ENCODE data around the gene COL26A1. TPM values are rescaled to one million over a fixed set of nuclear protein-coding genes. Genes with fewer than 3 reads are reported as not detected.

The COL26A1 gene
- total RNA-seq, 8 experiments from 2014 or later: 0.87 to 50.5 (median 11.1) TPM; not detected in 1

- in situ Hi-C loops (cut with MboI; ENCODE audit: low pct_unique_long_range_greater_than_20kb in 2 of 9, low sequenced_read_pairs in 9 of 9, unreplicated experiment in 9 of 9): no loop called here
- Histone ChIP-seq H3K27ac (no peak overlapping the region), H3K4me1 (replicated peaks in 1 of 2) (peaks cover 0 to 5% of the 10 kb centered on the region in 2 donors), H3K4me3 (no peak overlapping the region)
- ATAC-seq (replicated peaks in 6 of 8): no peak
Measured at GRCh38 chr7:101397243-101397642, 34.6 kb downstream of the COL26A1 start.

GRCh38 chr7:101397770-101398324, 35.2 kb downstream of the COL26A1 start:
- Histone ChIP-seq H3K4me1 (replicated peaks in 1 of 2) (peaks cover 0 to 5% of the 10 kb centered on the region in 2 donors), H3K4me3 (no peak overlapping the region), H3K27ac (no peak overlapping the region)
- in situ Hi-C loops (cut with MboI; ENCODE audit: low pct_unique_long_range_greater_than_20kb in 2 of 9, low sequenced_read_pairs in 9 of 9, unreplicated experiment in 9 of 9): no loop called here
- no peak for ATAC-seq (replicated peaks in 6 of 8)
- 20 to 88% (median 67%) methylated on average over 1 of the region's 1 CpG; no CpG with 5 or more reads in 5 of the 10 experiments for WGBS, 10 experiments

GRCh38 chr7:101398396-101399289, 36.0 kb downstream of the COL26A1 start:
- WGBS, 10 experiments: 47 to 100% (median 76%) methylated on average over 1 to 13 of the region's 22 CpGs; no CpG with 5 or more reads in 2 of the 10 experiments
- in situ Hi-C loops (cut with MboI; ENCODE audit: low pct_unique_long_range_greater_than_20kb in 2 of 9, low sequenced_read_pairs in 9 of 9, unreplicated experiment in 9 of 9): no loop called here

GRCh38 chr7:101399759-101400158, 37.1 kb downstream of the COL26A1 start:
- Histone ChIP-seq H3K4me3 (no peak overlapping the region), H3K27ac (no peak overlapping the region), H3K4me1 (replicated peaks in 1 of 2) (peaks cover 0 to 5% of the 10 kb centered on the region in 2 donors)
- WGBS, 10 experiments: 3 to 100% (median 38%) methylated on average over 1 to 6 of the region's 6 CpGs; no CpG with 5 or more reads in 5 of the 10 experiments
- no peak for ATAC-seq (replicated peaks in 6 of 8)
- in situ Hi-C loops (cut with MboI; ENCODE audit: low pct_unique_long_range_greater_than_20kb in 2 of 9, low sequenced_read_pairs in 9 of 9, unreplicated experiment in 9 of 9): no loop called here

More at GRCh38 chr7:101398396-101399289, 36.0 kb downstream of the COL26A1 start:
- no peak for ATAC-seq (replicated peaks in 6 of 8)
- H3K4me1 ChIP-seq (replicated peaks in 1 of 2): peaks cover 0 to 5% of the 10 kb centered on the region in 2 donors
- no peak overlapping the region for H3K4me3 ChIP-seq
- H3K27ac ChIP-seq: no peak overlapping the region

- in situ Hi-C loops (cut with MboI; ENCODE audit: low pct_unique_long_range_greater_than_20kb in 2 of 9, low sequenced_read_pairs in 9 of 9, unreplicated experiment in 9 of 9): no loop called here
- no peak for ATAC-seq (replicated peaks in 6 of 8)
- 40 to 100% (median 98%) methylated on average over 1 to 6 of the region's 13 CpGs; no CpG with 5 or more reads in 6 of the 10 experiments for WGBS, 10 experiments
Measured at GRCh38 chr7:101400751-101401150, 38.1 kb downstream of the COL26A1 start.

GRCh38 chr7:101401390-101402080, 38.9 kb downstream of the COL26A1 start:
- peaks cover 0 to 5% of the 10 kb centered on the region in 2 donors for H3K4me1 ChIP-seq (replicated peaks in 1 of 2)
- no peak for ATAC-seq (replicated peaks in 6 of 8)
- in situ Hi-C loops (cut with MboI; ENCODE audit: low pct_unique_long_range_greater_than_20kb in 2 of 9, low sequenced_read_pairs in 9 of 9, unreplicated experiment in 9 of 9): no loop called here

More at GRCh38 chr7:101400751-101401150, 38.1 kb downstream of the COL26A1 start:
- Histone ChIP-seq H3K4me3 (no peak overlapping the region), H3K4me1 (replicated peaks in 1 of 2) (peaks cover 0 to 2% of the 10 kb centered on the region in 2 donors), H3K27ac (no peak overlapping the region)

GRCh38 chr7:101402081-101402779, 39.6 kb downstream of the COL26A1 start:
- ATAC-seq (replicated peaks in 6 of 8): peak in 1 of 8 experiments; percentile 61
- H3K27ac ChIP-seq: no peak overlapping the region

More at GRCh38 chr7:101401390-101402080, 38.9 kb downstream of the COL26A1 start:
- WGBS, 10 experiments: 0 to 65% (median 44%) methylated on average over 1 to 7 of the region's 7 CpGs; no CpG with 5 or more reads in 6 of the 10 experiments
- H3K27ac ChIP-seq: no peak overlapping the region
- no peak overlapping the region for H3K4me3 ChIP-seq

GRCh38 chr7:101402835-101403234, 40.2 kb downstream of the COL26A1 start:
- 40 to 100% (median 80%) methylated on average over 1 to 2 of the region's 6 CpGs; no CpG with 5 or more reads in 4 of the 10 experiments for WGBS, 10 experiments
- Histone ChIP-seq H3K4me3 (no peak overlapping the region), H3K4me1 (replicated peaks in 1 of 2) (peaks cover 0 to 5% of the 10 kb centered on the region in 2 donors), H3K27ac (no peak overlapping the region)
- in situ Hi-C loops (cut with MboI; ENCODE audit: low pct_unique_long_range_greater_than_20kb in 2 of 9, low sequenced_read_pairs in 9 of 9, unreplicated experiment in 9 of 9): no loop called here
- ATAC-seq (replicated peaks in 6 of 8): no peak

More at GRCh38 chr7:101402081-101402779, 39.6 kb downstream of the COL26A1 start:
- in situ Hi-C loops (cut with MboI; ENCODE audit: low pct_unique_long_range_greater_than_20kb in 2 of 9, low sequenced_read_pairs in 9 of 9, unreplicated experiment in 9 of 9): no loop called here
- 0 to 49% (median 19%) methylated on average over 2 to 10 of the region's 12 CpGs; no CpG with 5 or more reads in 1 of the 10 experiments for WGBS, 10 experiments
- Histone ChIP-seq H3K4me3 (no peak overlapping the region), H3K4me1 (replicated peaks in 1 of 2) (peaks cover 0 to 5% of the 10 kb centered on the region in 2 donors)

GRCh38 chr7:101405474-101406067, 42.9 kb downstream of the COL26A1 start:
- ATAC-seq (replicated peaks in 6 of 8): no peak
- Histone ChIP-seq H3K27ac (no peak overlapping the region), H3K4me3 (no peak overlapping the region), H3K4me1 (replicated peaks in 1 of 2) (peaks cover 0 to 5% of the 10 kb centered on the region in 2 donors)
- in situ Hi-C loops (cut with MboI; ENCODE audit: low pct_unique_long_range_greater_than_20kb in 2 of 9, low sequenced_read_pairs in 9 of 9, unreplicated experiment in 9 of 9): no loop called here
- WGBS, 10 experiments: 33 to 80% (median 58%) methylated on average over 1 to 9 of the region's 16 CpGs; no CpG with 5 or more reads in 2 of the 10 experiments

- in situ Hi-C loops (cut with MboI; ENCODE audit: low pct_unique_long_range_greater_than_20kb in 2 of 9, low sequenced_read_pairs in 9 of 9, unreplicated experiment in 9 of 9): no loop called here
- Histone ChIP-seq H3K27ac (no peak overlapping the region), H3K4me1 (replicated peaks in 1 of 2) (peaks cover 0 to 6% of the 10 kb centered on the region in 2 donors), H3K4me3 (no peak overlapping the region)
- WGBS, 10 experiments: 0 to 68% (median 20%) methylated on average over 1 to 7 of the region's 16 CpGs; no CpG with 5 or more reads in 3 of the 10 experiments
- peak in 5 of 8 experiments; percentile 24 to 87 (median 81) for ATAC-seq (replicated peaks in 6 of 8)
Measured at GRCh38 chr7:101410743-101411507, 48.2 kb downstream of the COL26A1 start.

- peak in 1 of 8 experiments; percentile 42 for ATAC-seq (replicated peaks in 6 of 8)
- 18 to 87% (median 41%) methylated on average over 2 to 4 of the region's 4 CpGs; no CpG with 5 or more reads in 6 of the 10 experiments for WGBS, 10 experiments
- H3K4me3 ChIP-seq: no peak overlapping the region
- H3K27ac ChIP-seq: no peak overlapping the region
- in situ Hi-C loops (cut with MboI; ENCODE audit: low pct_unique_long_range_greater_than_20kb in 2 of 9, low sequenced_read_pairs in 9 of 9, unreplicated experiment in 9 of 9): no loop called here
- peaks cover 0 to 5% of the 10 kb centered on the region in 2 donors for H3K4me1 ChIP-seq (replicated peaks in 1 of 2)
Measured at GRCh38 chr7:101411508-101411874, 48.8 kb downstream of the COL26A1 start.
